ENCODE data around the gene BSND.

BSND gene

DNA sequence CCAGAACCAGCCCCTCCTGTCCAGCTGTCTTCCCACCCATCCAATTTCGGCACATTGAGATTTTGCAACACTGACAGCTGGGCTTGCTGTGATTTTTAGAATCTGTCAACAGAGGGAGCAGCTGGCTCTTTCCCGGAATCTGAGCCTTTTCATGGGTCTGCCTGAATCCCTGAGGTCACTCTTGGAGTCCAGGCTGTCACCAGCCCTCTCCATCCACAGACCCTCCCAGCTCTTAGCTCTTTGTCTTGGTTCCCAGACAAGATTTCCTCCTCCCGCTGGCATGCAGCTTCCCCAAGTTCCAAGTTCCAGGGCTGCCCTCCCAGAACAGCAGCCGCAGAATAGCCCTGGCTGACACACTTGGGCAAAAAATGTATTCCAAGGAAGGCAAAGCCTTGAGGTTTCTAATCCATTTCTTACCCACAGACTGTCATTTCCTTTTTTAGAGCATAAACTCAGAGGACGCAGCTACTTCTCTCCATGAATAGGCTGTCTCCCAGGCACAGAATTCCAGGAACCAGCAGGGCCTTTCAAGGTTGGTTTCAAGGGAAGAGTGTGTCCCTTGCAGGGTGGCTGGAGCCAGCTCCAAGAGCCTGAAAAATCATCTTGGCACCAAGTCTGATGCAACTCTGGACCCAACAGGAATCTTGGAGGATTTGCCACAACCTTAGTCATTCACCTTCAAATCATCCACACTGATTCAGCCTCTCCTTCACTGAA, 25.4 kb upstream of the BSND start:
- DNase-seq (ENCODE audit: low read depth, low spot score), result peak; percentile 28
- H3K4me3 ChIP-seq (ENCODE audit: low read depth, low read length), result no peak overlapping the region
- in situ Hi-C loops (cut with HindIII; ENCODE audit: low sequenced_read_pairs), result no loop called here
- TF ChIP-seq, protein P1, sequence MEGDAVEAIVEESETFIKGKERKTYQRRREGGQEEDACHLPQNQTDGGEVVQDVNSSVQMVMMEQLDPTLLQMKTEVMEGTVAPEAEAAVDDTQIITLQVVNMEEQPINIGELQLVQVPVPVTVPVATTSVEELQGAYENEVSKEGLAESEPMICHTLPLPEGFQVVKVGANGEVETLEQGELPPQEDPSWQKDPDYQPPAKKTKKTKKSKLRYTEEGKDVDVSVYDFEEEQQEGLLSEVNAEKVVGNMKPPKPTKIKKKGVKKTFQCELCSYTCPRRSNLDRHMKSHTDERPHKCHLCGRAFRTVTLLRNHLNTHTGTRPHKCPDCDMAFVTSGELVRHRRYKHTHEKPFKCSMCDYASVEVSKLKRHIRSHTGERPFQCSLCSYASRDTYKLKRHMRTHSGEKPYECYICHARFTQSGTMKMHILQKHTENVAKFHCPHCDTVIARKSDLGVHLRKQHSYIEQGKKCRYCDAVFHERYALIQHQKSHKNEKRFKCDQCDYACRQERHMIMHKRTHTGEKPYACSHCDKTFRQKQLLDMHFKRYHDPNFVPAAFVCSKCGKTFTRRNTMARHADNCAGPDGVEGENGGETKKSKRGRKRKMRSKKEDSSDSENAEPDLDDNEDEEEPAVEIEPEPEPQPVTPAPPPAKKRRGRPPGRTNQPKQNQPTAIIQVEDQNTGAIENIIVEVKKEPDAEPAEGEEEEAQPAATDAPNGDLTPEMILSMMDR (IDR thresholded peaks at IDR 0.05; ENCODE audit: low read depth, low read length), result peak; percentile 63

DNA sequence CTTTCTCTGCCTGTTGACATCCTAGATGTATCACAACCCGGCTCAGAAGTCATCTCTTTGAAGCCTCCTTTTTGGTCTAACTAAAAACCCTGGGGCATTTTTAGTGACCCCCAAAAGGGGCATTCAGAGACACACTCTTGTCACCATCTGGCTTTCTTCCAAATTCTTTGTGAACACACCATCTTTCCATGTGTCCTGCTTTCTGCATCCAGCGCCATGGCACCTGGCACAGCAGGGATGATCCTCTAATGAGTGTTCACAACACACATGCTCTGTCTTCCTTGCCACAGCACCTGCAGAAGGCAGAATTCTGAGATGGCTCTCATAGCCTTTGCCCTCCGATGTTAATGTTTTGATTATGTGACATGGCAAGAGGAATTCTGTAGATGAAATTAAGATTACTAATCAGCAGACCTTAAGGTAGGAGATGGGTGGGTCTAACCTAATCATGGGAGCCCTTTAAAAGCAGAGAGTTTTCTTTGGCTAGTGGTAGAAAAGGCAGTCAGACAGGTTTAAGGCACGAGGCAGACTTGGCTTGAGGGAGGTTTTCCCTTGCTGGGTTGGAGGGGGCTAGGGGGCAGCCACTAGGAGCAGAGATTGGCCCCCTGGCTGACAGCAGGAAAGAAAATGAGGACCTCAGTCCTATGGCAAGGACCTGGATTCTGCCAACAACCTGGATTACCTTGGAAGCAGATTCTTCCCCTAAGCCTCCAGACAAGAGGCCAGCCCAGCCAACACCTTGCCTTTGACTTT, 23.2 kb upstream of the BSND start:
- no peak for DNase-seq (ENCODE audit: low read depth, low spot score)
- TF ChIP-seq, protein P1 (IDR thresholded peaks at IDR 0.05; ENCODE audit: low read depth, low read length), result no peak
- no peak overlapping the region for H3K4me3 ChIP-seq (ENCODE audit: low read depth, low read length)
- in situ Hi-C loops (cut with HindIII; ENCODE audit: low sequenced_read_pairs), result no loop called here

DNA sequence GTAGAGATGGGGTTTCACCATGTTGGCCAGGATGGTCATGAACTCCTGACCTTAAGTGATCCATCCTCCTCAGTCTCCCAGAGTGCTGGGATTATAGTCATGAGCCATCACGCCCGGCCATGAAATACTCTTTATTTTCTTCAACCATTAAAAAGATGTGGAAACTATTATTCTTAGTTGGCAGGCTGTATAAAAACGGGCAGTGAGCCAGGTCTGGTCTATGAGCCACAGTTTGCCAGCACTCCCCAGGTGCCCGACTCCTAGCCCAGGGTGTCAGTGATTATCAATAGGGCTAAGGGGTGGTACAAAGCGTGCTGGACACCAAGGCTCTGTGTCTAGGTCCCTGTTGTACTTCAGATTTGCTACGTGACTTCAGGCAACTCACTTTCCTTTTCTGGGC, 22.0 kb upstream of the BSND start:
- H3K4me3 ChIP-seq (ENCODE audit: low read depth, low read length), result no peak overlapping the region
- TF ChIP-seq, protein P1 (IDR thresholded peaks at IDR 0.05; ENCODE audit: low read depth, low read length), result no peak
- in situ Hi-C loops (cut with HindIII; ENCODE audit: low sequenced_read_pairs), result no loop called here
- DNase-seq (ENCODE audit: low read depth, low spot score), result no peak

DNA sequence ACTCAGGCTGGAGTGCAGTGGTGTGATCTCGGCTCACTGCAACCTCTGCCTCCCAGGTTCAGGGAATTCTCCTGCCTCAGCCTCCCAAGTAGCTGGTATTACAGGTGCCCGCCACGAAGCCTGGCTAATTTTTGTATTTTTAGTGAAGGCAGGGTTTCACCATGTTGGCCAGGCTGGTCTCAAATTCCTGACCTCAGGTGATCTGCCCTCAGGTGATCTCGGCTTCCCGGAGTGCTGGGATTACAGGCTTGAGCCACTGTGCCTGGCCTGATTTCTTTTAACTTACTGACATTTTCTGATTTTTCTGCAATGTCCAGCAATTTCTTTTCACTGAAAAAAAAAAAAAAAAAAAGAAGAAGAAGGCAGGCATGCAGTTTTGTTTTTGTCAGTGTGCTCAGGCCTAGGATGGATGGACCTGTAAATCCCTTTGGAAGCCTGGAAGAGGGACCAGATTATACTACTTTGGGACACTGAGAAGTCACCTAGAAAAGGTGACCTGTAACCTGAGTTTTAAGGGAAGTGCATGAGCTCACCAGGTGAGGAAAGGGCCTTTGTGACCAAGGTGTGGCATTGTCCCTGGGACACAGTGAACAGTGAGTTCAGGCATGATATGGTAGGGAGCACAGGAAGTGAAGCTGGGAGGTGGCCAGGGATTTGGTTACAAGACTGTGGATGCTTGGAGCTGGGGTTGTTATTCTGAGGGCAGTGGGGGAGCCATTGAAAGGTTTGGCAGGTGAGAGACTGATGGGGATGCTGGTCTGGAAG, 21.0 kb upstream of the BSND start:
- in situ Hi-C loops (cut with HindIII; ENCODE audit: low sequenced_read_pairs), result no loop called here
- no peak overlapping the region for H3K4me3 ChIP-seq (ENCODE audit: low read depth, low read length)
- no peak for DNase-seq (ENCODE audit: low read depth, low spot score)
- TF ChIP-seq, protein P1 (IDR thresholded peaks at IDR 0.05; ENCODE audit: low read depth, low read length), result no peak

DNA sequence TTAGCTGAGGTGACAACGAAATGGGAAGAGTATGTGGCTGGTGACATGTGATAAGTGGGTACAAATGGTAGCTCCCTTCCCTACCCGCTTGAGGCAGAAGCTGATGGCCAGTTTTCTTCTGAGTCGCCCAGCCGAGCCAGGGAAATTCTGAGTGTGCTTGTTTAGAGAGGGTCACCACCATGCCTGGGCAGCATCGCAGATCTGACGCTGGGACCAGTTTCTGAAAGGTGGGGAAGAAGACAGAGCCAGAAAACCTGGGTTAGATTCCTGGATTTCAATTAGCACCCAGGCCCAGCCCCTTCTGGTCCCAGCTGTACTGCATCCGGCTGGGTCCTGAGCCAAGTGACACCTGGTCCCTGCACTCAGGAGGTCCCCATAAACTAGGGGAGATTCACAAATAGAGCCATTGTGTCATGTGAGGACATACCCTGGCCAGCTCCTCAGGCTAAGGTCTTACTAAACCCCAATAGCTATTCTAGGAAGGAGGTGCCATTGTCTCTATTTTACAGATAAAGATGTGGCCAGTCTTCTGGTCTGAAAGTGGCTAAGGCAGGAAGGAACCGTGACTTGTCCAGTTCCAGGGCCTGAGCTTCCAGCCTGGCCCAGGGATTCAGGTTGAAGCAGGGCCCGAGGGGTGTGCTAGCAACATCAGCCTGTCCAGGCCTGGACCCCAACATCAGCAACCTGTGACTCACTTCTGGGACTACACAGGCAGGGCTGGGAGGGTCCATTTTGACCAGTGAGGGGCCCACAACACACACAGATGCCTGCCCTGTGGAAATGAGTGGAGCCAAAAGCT, 20.0 kb upstream of the BSND start:
- no peak overlapping the region for H3K4me3 ChIP-seq (ENCODE audit: low read depth, low read length)
- TF ChIP-seq, protein P1 (IDR thresholded peaks at IDR 0.05; ENCODE audit: low read depth, low read length), result no peak
- in situ Hi-C loops (cut with HindIII; ENCODE audit: low sequenced_read_pairs), result no loop called here
- no peak for DNase-seq (ENCODE audit: low read depth, low spot score)
